ENCODE data around the gene IFT122.

Gene IFT122

DNA sequence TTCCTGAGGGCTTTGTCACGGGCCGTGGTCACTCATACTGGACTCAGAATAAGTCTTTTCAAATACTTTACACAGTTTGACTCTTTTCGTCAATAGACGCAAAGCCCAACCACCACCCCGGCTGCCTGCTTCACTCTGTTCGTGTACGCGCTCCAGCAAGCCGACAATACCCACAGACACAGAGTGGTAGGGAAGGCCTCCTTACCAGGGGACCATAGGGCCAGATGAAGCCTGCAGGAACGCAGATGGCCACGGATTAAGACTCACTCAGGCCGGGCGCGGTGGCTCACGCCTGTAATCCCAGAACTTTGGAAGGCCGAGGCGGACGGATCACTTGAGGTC is 41.2 kb upstream of the IFT122 start:
- H3K27ac ChIP-seq, result peak overlapping the region; percentile 75
- peaks cover 17% of the 10 kb centered on the region for H3K79me2 ChIP-seq
- H3K4me3 ChIP-seq (ENCODE audit: low read depth, low read length), result peak overlapping the region; percentile 69
- no peaks in the 10 kb centered on the region for H3K36me3 ChIP-seq (ENCODE audit: control insufficient read depth, insufficient read depth, low read length)
- no peaks in the 10 kb centered on the region for H3K27me3 ChIP-seq (ENCODE audit: control insufficient read depth, insufficient read depth, low read length)
- no peaks in the 10 kb centered on the region for H3K9me3 ChIP-seq (ENCODE audit: control insufficient read depth, low read length)
- H3K4me2 ChIP-seq (ENCODE audit: low read length), result peak overlapping the region; percentile 92
- peaks cover 11% of the 10 kb centered on the region for H3K4me1 ChIP-seq
- peak overlapping the region; percentile 63 for H2AFZ ChIP-seq
- no peak for TF ChIP-seq CTCF (IDR thresholded peaks at IDR 0.05)
- peak overlapping the region; percentile 28 for H3K9ac ChIP-seq

DNA sequence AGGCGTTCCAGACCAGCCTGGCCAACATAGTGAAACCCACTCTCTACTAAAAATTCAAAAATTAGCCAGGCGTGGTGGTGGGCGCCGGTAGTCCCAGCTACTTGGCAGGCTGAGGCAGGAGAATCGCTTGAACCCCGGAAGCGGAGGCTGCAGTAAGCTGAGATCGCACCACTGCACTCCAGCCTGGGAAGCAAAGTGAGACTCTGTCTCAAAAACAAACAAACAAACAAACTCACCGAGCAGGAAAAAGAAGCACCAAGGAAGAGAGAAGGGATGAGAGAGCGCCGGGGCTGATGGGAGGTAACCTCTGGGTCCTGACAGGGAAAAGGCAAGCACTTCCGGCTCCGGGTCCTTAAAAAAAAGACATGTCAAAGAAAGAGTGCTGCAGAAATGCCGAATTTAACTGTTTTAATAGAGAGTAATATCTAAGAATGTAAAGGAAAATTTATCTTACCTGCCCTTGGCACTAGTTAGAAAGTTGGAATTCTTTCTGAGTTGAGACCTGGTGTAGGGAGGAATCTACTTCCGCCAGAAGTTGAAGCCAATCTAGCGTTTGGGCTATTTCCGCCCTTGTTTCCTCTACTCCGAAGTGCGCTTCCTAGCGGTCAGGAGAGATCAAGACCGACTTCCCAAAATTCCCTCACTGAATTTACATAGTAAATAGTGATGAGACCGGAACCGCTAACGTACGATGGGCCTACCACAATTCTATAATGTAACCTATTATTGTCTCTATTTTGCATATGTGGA is 40.7 kb upstream of the IFT122 start:
- peak; percentile 93 for TF ChIP-seq CTCF (IDR thresholded peaks at IDR 0.05)
- Histone ChIP-seq H3K9me3 (ENCODE audit: control insufficient read depth, low read length) (no peaks in the 10 kb centered on the region), H3K36me3 (ENCODE audit: control insufficient read depth, insufficient read depth, low read length) (no peaks in the 10 kb centered on the region), H3K4me3 (ENCODE audit: low read depth, low read length) (peak overlapping the region; percentile 69), H3K27ac (peak overlapping the region; percentile 75), H3K9ac (peak overlapping the region; percentile 28), H3K79me2 (peaks cover 17% of the 10 kb centered on the region), H3K4me2 (ENCODE audit: low read length) (peak overlapping the region; percentile 92), H2AFZ (peak overlapping the region; percentile 63), H3K4me1 (peaks cover 11% of the 10 kb centered on the region), H3K27me3 (ENCODE audit: control insufficient read depth, insufficient read depth, low read length) (no peaks in the 10 kb centered on the region)

GRCh38 chr3:129399895-129400357 is 40.1 kb upstream of the IFT122 start:
- TF ChIP-seq CTCF (IDR thresholded peaks at IDR 0.05), result no peak
- no peak overlapping the region for H3K9ac ChIP-seq
- peak overlapping the region; percentile 69 for H3K4me3 ChIP-seq (ENCODE audit: low read depth, low read length)
- H3K27ac ChIP-seq, result peak overlapping the region; percentile 75
- H3K79me2 ChIP-seq, result peaks cover 17% of the 10 kb centered on the region
- peak overlapping the region; percentile 63 for H2AFZ ChIP-seq
- no peaks in the 10 kb centered on the region for H3K36me3 ChIP-seq (ENCODE audit: control insufficient read depth, insufficient read depth, low read length)
- H3K4me1 ChIP-seq, result peaks cover 11% of the 10 kb centered on the region
- no peaks in the 10 kb centered on the region for H3K9me3 ChIP-seq (ENCODE audit: control insufficient read depth, low read length)
- no peaks in the 10 kb centered on the region for H3K27me3 ChIP-seq (ENCODE audit: control insufficient read depth, insufficient read depth, low read length)
- H3K4me2 ChIP-seq (ENCODE audit: low read length), result peak overlapping the region; percentile 92

DNA sequence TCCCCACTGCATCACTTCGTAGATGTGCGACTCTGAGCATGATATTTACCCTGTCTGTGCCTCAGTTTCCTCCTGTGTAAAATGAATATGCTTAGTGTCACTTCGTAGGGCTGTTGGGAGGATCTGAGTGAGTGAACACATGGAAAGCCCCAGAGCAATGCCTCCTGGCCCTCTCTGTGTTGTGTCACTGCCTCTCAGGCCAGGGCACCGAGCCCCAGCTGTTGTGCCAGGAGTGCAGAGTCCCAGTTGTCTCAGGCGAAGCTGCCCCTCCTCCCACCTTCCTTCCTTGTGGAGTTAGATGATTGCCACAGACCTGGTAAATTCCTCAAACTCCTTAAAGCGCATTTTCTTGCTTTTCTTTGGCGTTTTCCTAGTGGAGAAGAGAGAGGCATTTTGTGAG is 37.8 kb upstream of the IFT122 start:
- no peak overlapping the region for H2AFZ ChIP-seq
- H3K79me2 ChIP-seq, result peaks cover 17% of the 10 kb centered on the region
- no peak overlapping the region for H3K4me3 ChIP-seq (ENCODE audit: low read depth, low read length)
- H3K9ac ChIP-seq, result no peak overlapping the region
- TF ChIP-seq CTCF (IDR thresholded peaks at IDR 0.05), result no peak
- H3K9me3 ChIP-seq (ENCODE audit: control insufficient read depth, low read length), result no peaks in the 10 kb centered on the region
- peaks cover 11% of the 10 kb centered on the region for H3K4me1 ChIP-seq
- H3K27ac ChIP-seq, result no peak overlapping the region
- H3K27me3 ChIP-seq (ENCODE audit: control insufficient read depth, insufficient read depth, low read length), result no peaks in the 10 kb centered on the region
- H3K4me2 ChIP-seq (ENCODE audit: low read length), result no peak overlapping the region
- no peaks in the 10 kb centered on the region for H3K36me3 ChIP-seq (ENCODE audit: control insufficient read depth, insufficient read depth, low read length)

- Histone ChIP-seq H3K9ac (no peak overlapping the region), H3K4me1 (peaks cover 8% of the 10 kb centered on the region), H2AFZ (no peak overlapping the region), H3K36me3 (ENCODE audit: control insufficient read depth, insufficient read depth, low read length) (no peaks in the 10 kb centered on the region), H3K27ac (no peak overlapping the region), H3K4me3 (ENCODE audit: low read depth, low read length) (no peak overlapping the region), H3K79me2 (peaks cover 15% of the 10 kb centered on the region), H3K4me2 (ENCODE audit: low read length) (no peak overlapping the region), H3K9me3 (ENCODE audit: control insufficient read depth, low read length) (no peaks in the 10 kb centered on the region), H3K27me3 (ENCODE audit: control insufficient read depth, insufficient read depth, low read length) (no peaks in the 10 kb centered on the region)
- no peak for TF ChIP-seq CTCF (IDR thresholded peaks at IDR 0.05)
Measured at GRCh38 chr3:129402616-129403015, 37.4 kb upstream of the IFT122 start.

Data from parathyroid adenoma (tissue), 2 donors.